HUES6 (cell line): ENCODE results near the gene NCOA1.

Experiments
- H3K27ac ChIP-seq: 2 replicates; pipeline ENCODE4 v1.7.0; 2013; ENCODE audit warnings: low read depth, mild to moderate bottlenecking, low read length, inconsistent platforms
- H3K27me3 ChIP-seq: 2 replicates; pipeline ENCODE4 v1.6.1; 2013; ENCODE audit warnings: low read length; ENCODE audit not compliant: control insufficient read depth, insufficient read depth
- H3K36me3 ChIP-seq: 2 replicates; pipeline ENCODE4 v1.6.1; 2013; ENCODE audit warnings: low read length; ENCODE audit not compliant: control insufficient read depth, insufficient read depth
- H3K4me1 ChIP-seq: 2 replicates; pipeline ENCODE4 v1.6.1; 2013; ENCODE audit warnings: low read length; ENCODE audit not compliant: control insufficient read depth, insufficient read depth
- H3K4me3 ChIP-seq: 2 replicates; pipeline ENCODE4 v1.5.1; 2013; ENCODE audit warnings: low read depth, low read length
- H3K9ac ChIP-seq: one replicate; pipeline ENCODE4 v1.6.1; 2013; ENCODE audit warnings: mild to moderate bottlenecking, low read length
- H3K9me3 ChIP-seq: 2 replicates; pipeline ENCODE4 v1.6.1; 2013; ENCODE audit warnings: low read depth, low read length; ENCODE audit not compliant: control insufficient read depth, insufficient read depth

The NCOA1 gene

DNA sequence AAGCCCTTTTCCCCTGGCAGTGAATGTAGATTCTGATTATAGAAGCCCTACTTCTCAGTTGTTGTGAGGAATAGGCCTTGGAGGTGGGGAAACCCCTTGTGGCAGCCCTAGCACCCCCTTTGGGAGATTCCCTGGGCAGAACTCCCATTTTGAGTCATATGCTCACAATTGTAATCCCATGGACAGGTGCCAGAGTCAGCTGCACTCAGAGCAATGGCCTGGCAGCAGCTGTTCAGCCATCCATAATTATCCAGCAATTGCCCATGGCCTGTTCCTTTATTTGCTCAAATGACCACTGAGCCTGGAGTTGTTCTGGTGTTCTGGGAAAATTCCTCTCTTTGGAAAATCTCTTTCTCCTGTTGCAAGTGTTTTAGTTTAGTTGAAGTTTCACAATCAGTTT is 230.4 kb downstream of the NCOA1 start:
- H3K27ac ChIP-seq: no peak overlapping the region
- H3K9me3 ChIP-seq: no peaks in the 10 kb centered on the region
- no peak overlapping the region for H3K4me3 ChIP-seq
- no peak overlapping the region for H3K9ac ChIP-seq
- no peaks in the 10 kb centered on the region for H3K27me3 ChIP-seq
- no peaks in the 10 kb centered on the region for H3K36me3 ChIP-seq
- peaks cover 4% of the 10 kb centered on the region; the same call in 1 of the 2 replicates for H3K4me1 ChIP-seq

DNA sequence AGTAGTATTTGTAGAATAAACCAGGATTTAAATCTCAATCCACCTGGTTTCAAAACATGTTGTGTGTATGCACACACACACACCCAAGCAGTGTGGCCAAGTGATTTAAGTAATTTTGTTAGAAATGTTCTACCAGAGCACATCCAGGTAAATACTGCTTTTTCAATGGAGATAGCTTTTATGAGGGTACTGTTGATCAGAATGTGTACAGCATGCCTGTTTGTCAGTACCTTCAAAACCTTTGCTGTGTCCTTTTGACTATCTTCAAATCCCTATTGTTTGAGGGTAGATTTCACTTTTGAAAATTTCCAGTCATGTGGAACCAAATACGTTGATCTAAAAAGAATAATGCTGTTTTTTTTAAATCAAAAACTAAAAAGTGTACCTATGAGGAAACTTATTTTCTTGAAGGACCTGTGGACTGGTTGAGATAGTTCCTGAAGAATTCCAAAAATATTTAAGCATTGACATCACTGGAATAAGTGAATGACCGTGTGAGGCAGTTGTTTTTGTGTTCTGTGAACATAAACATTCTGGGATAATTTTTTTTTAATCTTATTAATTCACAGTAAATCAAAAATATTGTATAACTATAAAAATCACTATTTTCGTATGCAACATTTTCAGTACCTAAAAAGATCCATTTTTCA is 231.2 kb downstream of the NCOA1 start:
- H3K4me1 ChIP-seq: peaks cover 4% of the 10 kb centered on the region; the same call in 1 of the 2 replicates
- H3K36me3 ChIP-seq: no peaks in the 10 kb centered on the region
- H3K4me3 ChIP-seq: no peak overlapping the region
- no peak overlapping the region for H3K9ac ChIP-seq
- no peaks in the 10 kb centered on the region for H3K9me3 ChIP-seq
- 0 out of 2 replicates have a peak overlapping the region, but pooled peaks have one; percentile 2 for H3K27ac ChIP-seq
- no peaks in the 10 kb centered on the region for H3K27me3 ChIP-seq

GRCh38 chr2:24723191-24723590 is 232.1 kb downstream of the NCOA1 start:
- H3K4me3 ChIP-seq: no peak overlapping the region
- H3K9me3 ChIP-seq: no peaks in the 10 kb centered on the region
- H3K4me1 ChIP-seq: peaks cover 4% of the 10 kb centered on the region; the same call in 1 of the 2 replicates
- no peaks in the 10 kb centered on the region for H3K36me3 ChIP-seq
- no peaks in the 10 kb centered on the region for H3K27me3 ChIP-seq
- H3K9ac ChIP-seq: no peak overlapping the region
- no peak overlapping the region for H3K27ac ChIP-seq

DNA sequence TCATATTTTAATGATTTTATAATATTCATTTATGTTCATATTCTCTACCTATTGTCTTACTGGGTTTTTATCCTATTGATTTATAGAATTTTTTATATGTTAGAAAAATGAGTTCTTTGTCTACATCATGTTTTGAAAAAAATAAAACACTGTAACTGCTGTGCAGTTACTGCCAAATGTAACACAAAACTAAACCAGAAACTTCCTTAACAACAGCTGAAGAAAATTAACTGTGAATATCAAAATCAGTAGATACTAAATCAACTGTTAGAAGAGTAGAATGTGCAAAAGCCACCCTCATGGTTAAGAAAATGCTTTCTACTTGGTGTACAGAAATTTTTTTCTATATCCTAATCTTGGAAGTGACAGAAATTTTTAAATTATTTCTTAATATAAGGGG is 232.6 kb downstream of the NCOA1 start:
- H3K4me1 ChIP-seq: peaks cover 4% of the 10 kb centered on the region; the same call in 1 of the 2 replicates

DNA sequence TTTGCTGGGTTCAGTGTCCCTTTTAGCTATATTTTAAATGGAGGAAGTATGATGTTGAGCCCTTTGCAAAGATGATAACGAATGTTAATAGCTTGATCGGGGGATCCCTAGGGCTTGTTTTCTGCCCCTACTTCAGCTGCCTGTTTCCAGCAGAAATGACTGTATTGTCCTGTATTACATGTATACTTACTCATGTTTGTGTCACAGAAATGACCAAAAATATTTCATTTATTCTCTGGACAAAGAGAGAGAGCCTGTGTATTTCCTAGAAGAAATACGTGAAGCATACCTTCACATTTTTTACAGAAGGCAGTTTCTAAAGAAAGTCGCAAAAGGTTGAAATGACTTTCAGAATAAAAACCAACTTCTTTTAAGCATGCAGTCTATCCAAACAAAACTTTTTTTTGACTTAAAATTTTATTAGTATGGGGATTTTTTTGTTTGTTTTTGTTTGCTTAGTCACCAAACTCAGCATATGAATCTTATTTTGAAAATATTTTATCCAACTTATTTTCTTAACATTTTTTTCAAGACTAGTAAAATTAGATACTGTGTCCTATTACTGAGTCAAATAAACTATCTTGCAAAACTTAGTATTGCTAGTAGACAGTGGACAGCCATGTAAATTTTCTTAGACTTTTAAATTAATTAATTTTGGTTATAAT is 233.2 kb downstream of the NCOA1 start:
- no peak overlapping the region for H3K9ac ChIP-seq
- H3K4me3 ChIP-seq: no peak overlapping the region

More for the DNA sequence above, 232.6 kb downstream of the NCOA1 start:
- Histone ChIP-seq H3K36me3 (no peaks in the 10 kb centered on the region), H3K9ac (no peak overlapping the region), H3K4me3 (no peak overlapping the region), H3K9me3 (no peaks in the 10 kb centered on the region), H3K27me3 (no peaks in the 10 kb centered on the region), H3K27ac (no peak overlapping the region)

GRCh38 chr2:24725956-24726355 is 234.9 kb downstream of the NCOA1 start:
- Histone ChIP-seq H3K9ac (no peak overlapping the region), H3K4me3 (no peak overlapping the region), H3K27ac (no peak overlapping the region), H3K4me1 (peaks cover 4% of the 10 kb centered on the region; the same call in 1 of the 2 replicates), H3K27me3 (no peaks in the 10 kb centered on the region), H3K9me3 (no peaks in the 10 kb centered on the region), H3K36me3 (no peaks in the 10 kb centered on the region)

More for the DNA sequence above, 233.2 kb downstream of the NCOA1 start:
- H3K36me3 ChIP-seq: no peaks in the 10 kb centered on the region
- H3K27ac ChIP-seq: no peak overlapping the region
- H3K9me3 ChIP-seq: no peaks in the 10 kb centered on the region
- H3K4me1 ChIP-seq: peaks cover 4% of the 10 kb centered on the region; the same call in 1 of the 2 replicates
- no peaks in the 10 kb centered on the region for H3K27me3 ChIP-seq

GRCh38 chr2:24730481-24730880 is 239.4 kb downstream of the NCOA1 start:
- Histone ChIP-seq H3K9me3 (no peaks in the 10 kb centered on the region), H3K4me3 (no peak overlapping the region), H3K27ac (no peak overlapping the region), H3K9ac (no peak overlapping the region), H3K27me3 (no peaks in the 10 kb centered on the region), H3K36me3 (no peaks in the 10 kb centered on the region), H3K4me1 (no peaks in the 10 kb centered on the region)

DNA sequence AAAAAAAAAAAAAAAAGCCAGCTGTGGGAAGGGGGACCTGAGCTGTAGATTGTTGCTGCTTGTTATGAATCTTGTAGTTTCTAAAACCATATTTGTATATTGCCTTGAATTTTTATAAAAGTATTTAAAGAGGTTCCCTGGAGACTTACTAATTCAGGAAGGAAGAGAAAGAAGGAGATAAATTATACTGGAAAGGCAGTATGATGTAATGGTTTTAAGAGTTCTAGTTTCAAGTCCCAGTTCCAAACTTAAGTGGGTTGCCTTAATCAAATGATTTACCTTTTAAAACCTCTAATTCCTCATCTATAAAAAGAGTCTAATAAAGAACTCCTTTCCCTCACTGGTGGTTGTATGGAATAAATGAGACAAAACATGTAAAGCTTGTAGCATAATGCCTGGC is 240.0 kb downstream of the NCOA1 start:
- no peak overlapping the region for H3K9ac ChIP-seq
- no peaks in the 10 kb centered on the region for H3K36me3 ChIP-seq
- H3K9me3 ChIP-seq: no peaks in the 10 kb centered on the region
- H3K4me1 ChIP-seq: no peaks in the 10 kb centered on the region
- H3K27ac ChIP-seq: no peak overlapping the region
- no peak overlapping the region for H3K4me3 ChIP-seq
- H3K27me3 ChIP-seq: no peaks in the 10 kb centered on the region

DNA sequence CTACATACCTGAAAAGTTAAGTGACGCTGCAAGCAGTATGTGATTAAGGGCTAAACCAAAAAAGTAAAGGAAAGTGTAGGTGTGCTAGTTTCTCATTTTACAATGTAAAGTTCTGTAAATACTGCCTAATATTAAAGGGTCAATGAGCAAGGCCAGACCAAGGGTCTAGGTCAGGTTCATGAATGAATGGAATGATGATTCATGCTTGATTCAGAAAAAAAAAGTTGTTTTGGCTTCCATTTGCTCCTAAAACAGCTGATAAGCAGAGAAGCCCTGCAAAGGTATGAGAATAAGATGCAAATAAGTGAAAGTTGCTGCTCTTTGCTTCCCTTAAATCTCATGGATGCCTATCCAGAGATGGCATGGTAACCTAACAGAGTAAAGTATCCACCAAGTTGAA is 240.9 kb downstream of the NCOA1 start:
- no peak overlapping the region for H3K27ac ChIP-seq
- no peaks in the 10 kb centered on the region for H3K27me3 ChIP-seq
- no peak overlapping the region for H3K4me3 ChIP-seq
- H3K9me3 ChIP-seq: no peaks in the 10 kb centered on the region
- H3K9ac ChIP-seq: no peak overlapping the region
- no peaks in the 10 kb centered on the region for H3K4me1 ChIP-seq
- no peaks in the 10 kb centered on the region for H3K36me3 ChIP-seq

DNA sequence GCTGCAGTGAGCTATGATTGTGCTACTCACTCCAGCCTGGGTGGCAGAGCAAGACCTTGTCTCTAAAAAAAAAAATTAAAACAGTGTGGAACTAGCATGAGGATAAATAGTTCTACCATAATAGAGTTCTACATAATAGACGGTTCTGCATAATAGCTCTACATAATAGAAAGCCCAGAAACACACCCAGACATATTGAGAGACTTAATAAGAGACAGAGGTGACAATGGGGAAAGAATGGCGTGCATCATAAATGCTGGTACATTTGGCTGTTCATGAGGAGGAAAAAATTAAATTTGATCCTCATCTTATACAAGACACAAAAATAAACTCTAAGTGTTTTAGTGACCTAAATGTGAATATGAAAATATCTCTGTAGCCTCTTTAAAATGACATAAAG is 243.7 kb downstream of the NCOA1 start:
- no peaks in the 10 kb centered on the region for H3K4me1 ChIP-seq
- H3K27ac ChIP-seq: no peak overlapping the region
- no peak overlapping the region for H3K9ac ChIP-seq
- no peaks in the 10 kb centered on the region for H3K27me3 ChIP-seq
- H3K4me3 ChIP-seq: no peak overlapping the region
- H3K9me3 ChIP-seq: no peaks in the 10 kb centered on the region
- H3K36me3 ChIP-seq: no peaks in the 10 kb centered on the region

GRCh38 chr2:24739354-24740025 is 248.4 kb downstream of the NCOA1 start:
- no peaks in the 10 kb centered on the region for H3K9me3 ChIP-seq
- 0 out of 2 replicates have a peak, but pooled peaks cover 3% of the 10 kb centered on the region for H3K36me3 ChIP-seq
- H3K9ac ChIP-seq: no peak overlapping the region
- no peak overlapping the region for H3K4me3 ChIP-seq
- no peak overlapping the region for H3K27ac ChIP-seq
- no peaks in the 10 kb centered on the region for H3K27me3 ChIP-seq
- no peaks in the 10 kb centered on the region for H3K4me1 ChIP-seq
